PC-3 (cell line): ENCODE measurements around the gene PDCD10. TPM values are rescaled to one million over a fixed set of nuclear protein-coding genes. Genes with fewer than 3 reads are reported as not detected.

Experiments
- ATAC-seq: fragments of 200-7000 bp; cut with Tn5 transposase; 2 replicates; pipeline ENCODE4 v1.9.1; 2020; ENCODE audit warnings: mild to moderate bottlenecking, moderate library complexity
- BruUV-seq: library from RNA; stranded (reverse); fragments of 400-500 nt; replicated peaks from 2 replicates; lab custom pipeline; 2021; lab: Mats Ljungman, UMichigan
- CTCF ChIA-PET: fragments of 300-600 bp; sonication (Branson Sonifier 250); formaldehyde crosslinking; loops from one replicate; lab custom pipeline; 2022; ENCODE audit warnings: antibody characterized with exemption; lab: Charles Lee
- POLR2A ChIA-PET: fragments of 300-600 bp; sonication (Branson Sonifier 250); formaldehyde crosslinking; loops from one replicate; lab custom pipeline; 2022; ENCODE audit warnings: antibody characterized with exemption; ENCODE audit not compliant: unreplicated experiment; lab: Charles Lee
- DNase-seq: peaks from one replicate; pipeline ENCODE4 v3.0.0-alpha.2; 2015
- H2AFZ ChIP-seq: fragments of 300-600 bp; sonication (generic); 2 replicates; pipeline ENCODE4 v1.6.0; 2016; ENCODE audit warnings: antibody characterized with exemption, low read length
- H3F3A ChIP-seq: fragments of 300-600 bp; sonication (generic); one replicate; pipeline ENCODE4 v1.6.0; 2017; ENCODE audit warnings: antibody characterized with exemption, low read length, control low read depth, mild to moderate bottlenecking; ENCODE audit not compliant: unreplicated experiment
- H3K27ac ChIP-seq: fragments of 300-600 bp; sonication (generic); 2 replicates; pipeline ENCODE4 v1.5.1; 2016; ENCODE audit warnings: mild to moderate bottlenecking, low read length
- H3K27me3 ChIP-seq: fragments of 300-600 bp; sonication (generic); 2 replicates; pipeline ENCODE4 v1.6.1; 2016; ENCODE audit warnings: low read length, mixed read lengths
- H3K36me3 ChIP-seq: fragments of 300-600 bp; sonication (generic); 2 replicates; pipeline ENCODE4 v1.6.1; 2016; ENCODE audit warnings: low read depth, mixed run types, low read length, mixed read lengths
- H3K4me1 ChIP-seq: fragments of 300-600 bp; sonication (generic); 2 replicates; pipeline ENCODE4 v1.5.1; 2016; ENCODE audit warnings: low read length; ENCODE audit not compliant: insufficient read depth
- H3K4me2 ChIP-seq: fragments of 300-600 bp; sonication (generic); 2 replicates; pipeline ENCODE4 v1.6.0; 2016; ENCODE audit warnings: low read length
- H3K4me3 ChIP-seq: fragments of 300-600 bp; sonication (generic); 2 replicates; pipeline ENCODE4 v1.5.1; 2016; ENCODE audit warnings: mild to moderate bottlenecking, low read length, mixed read lengths
- H3K79me2 ChIP-seq: fragments of 300-600 bp; sonication (generic); 2 replicates; pipeline ENCODE4 v1.6.1; 2017; ENCODE audit warnings: low read length, mixed read lengths
- H3K9ac ChIP-seq: fragments of 300-600 bp; sonication (generic); 2 replicates; pipeline ENCODE4 v1.6.0; 2016; ENCODE audit warnings: mild to moderate bottlenecking, low read length
- H3K9me2 ChIP-seq: fragments of 300-600 bp; sonication (generic); replicated peaks from 2 replicates; pipeline ENCODE4 v1.6.1; 2016; ENCODE audit warnings: mixed run types, low read length, mixed read lengths
- H3K9me3 ChIP-seq: fragments of 300-600 bp; sonication (generic); 2 replicates; pipeline ENCODE4 v1.6.1; 2016; ENCODE audit warnings: low read length, mixed read lengths
- H4K20me1 ChIP-seq: fragments of 300-600 bp; sonication (generic); 2 replicates; pipeline ENCODE4 v1.6.1; 2016; ENCODE audit warnings: low read length, mixed read lengths
- CTCF ChIP-seq: fragments of 300-600 bp; sonication (generic); conservative IDR thresholded peaks from 2 replicates; pipeline ENCODE4 v1.5.1; 2017; ENCODE audit warnings: antibody characterized with exemption, low read depth, mild to moderate bottlenecking, low read length
- EZH2 ChIP-seq: fragments of 300-600 bp; sonication (generic); IDR thresholded peaks from one replicate; pipeline ENCODE4 v1.6.1; 2017; ENCODE audit warnings: antibody characterized with exemption, mild to moderate bottlenecking, low read length; ENCODE audit not compliant: unreplicated experiment
- EZH2phosphoT487 ChIP-seq: fragments of 300-600 bp; sonication (generic); IDR thresholded peaks from 2 replicates; pipeline ENCODE4 v1.6.1; 2018; ENCODE audit warnings: mild to moderate bottlenecking, antibody characterized with exemption, low read length, borderline replicate concordance
- intact Hi-C: fragments of 100-400 bp; cut with micrococcal nuclease; formaldehyde crosslinking; loops from 2 replicates; pipeline ENCODE4 v1.9.0; 2023
- total RNA-seq: library from RNA; depleted of rRNA; stranded (reverse); fragments of >200 nt; gene quantifications from 2 replicates; pipeline ENCODE4 v1.2.3, GENCODE V29; 2014

Gene PDCD10
- total RNA-seq, 1 experiment from 2014 or later = 105 TPM

GRCh38 chr3:167738037-167738436 is 3.3 kb upstream of the PDCD10 start:
- Histone ChIP-seq H3K36me3 (no peaks in the 10 kb centered on the region), H3K4me1 (peaks cover 16% of the 10 kb centered on the region), H3K9me3 (no peaks in the 10 kb centered on the region), H3F3A (no peaks in the 10 kb centered on the region), H3K4me2 (no peak overlapping the region), H3K9ac (no peak overlapping the region), H3K4me3 (no peak overlapping the region), H3K27me3 (no peaks in the 10 kb centered on the region), H4K20me1 (peaks cover 3% of the 10 kb centered on the region), H3K79me2 (peaks cover 15% of the 10 kb centered on the region), H3K9me2 (no peaks in the 10 kb centered on the region), H3K27ac (no peak overlapping the region), H2AFZ (no peak overlapping the region)
- ATAC-seq (no peak), DNase-seq (no peak)
- BruUV-seq = no TSS peak
- TF ChIP-seq EZH2phosphoT487 (no peak), CTCF (no peak), EZH2 (no peak)
- CTCF ChIA-PET = no interaction called here
- POLR2A ChIA-PET = no interaction called here
- intact Hi-C loops = loop anchor here (10.0 kb wide), 1 partner anchor 357 kb away; the partner anchor contains the start of gene GOLIM4

GRCh38 chr3:167736997-167737396 is 2.3 kb upstream of the PDCD10 start:
- H3K4me2 ChIP-seq = peak overlapping the region; percentile 89
- no peak overlapping the region; the same call in 1 of the 2 replicates for H3K9ac ChIP-seq
- H3K79me2 ChIP-seq = peaks cover 25% of the 10 kb centered on the region
- peak overlapping the region; percentile 87 for H3K4me3 ChIP-seq
- no peak for TF ChIP-seq EZH2
- TF ChIP-seq EZH2phosphoT487 = no peak
- no peak overlapping the region for H3K27ac ChIP-seq
- CTCF ChIA-PET = no interaction called here
- no peaks in the 10 kb centered on the region for H3K9me2 ChIP-seq
- peaks cover 26% of the 10 kb centered on the region for H3K4me1 ChIP-seq
- no peaks in the 10 kb centered on the region for H3F3A ChIP-seq
- POLR2A ChIA-PET = no interaction called here
- DNase-seq (no peak), ATAC-seq (no peak)
- no peaks in the 10 kb centered on the region for H3K36me3 ChIP-seq
- intact Hi-C loops = loop anchor here (10.0 kb wide), 1 partner anchor 358 kb away; the partner anchor contains the start of gene GOLIM4
- peaks cover 13% of the 10 kb centered on the region for H4K20me1 ChIP-seq
- H2AFZ ChIP-seq = no peak overlapping the region
- BruUV-seq = no TSS peak
- no peaks in the 10 kb centered on the region for H3K27me3 ChIP-seq
- H3K9me3 ChIP-seq = no peaks in the 10 kb centered on the region

- Histone ChIP-seq H3K9ac (peak overlapping the region; percentile 64), H3K4me3 (peak overlapping the region; percentile 87), H3K36me3 (no peaks in the 10 kb centered on the region), H3F3A (no peaks in the 10 kb centered on the region), H3K4me2 (peak overlapping the region; percentile 89), H4K20me1 (peaks cover 20% of the 10 kb centered on the region), H3K27ac (no peak overlapping the region), H3K9me3 (no peaks in the 10 kb centered on the region), H2AFZ (peak overlapping the region; percentile 99), H3K9me2 (no peaks in the 10 kb centered on the region), H3K79me2 (peaks cover 32% of the 10 kb centered on the region), H3K4me1 (peaks cover 29% of the 10 kb centered on the region), H3K27me3 (no peaks in the 10 kb centered on the region)
- TF ChIP-seq CTCF = no peak
- no peak for TF ChIP-seq EZH2
- TF ChIP-seq EZH2phosphoT487 = no peak
- ChIA-PET CTCF (no interaction called here), POLR2A (no interaction called here)
- intact Hi-C loops = loop anchor here (10.0 kb wide), 1 partner anchor 358 kb away; the partner anchor contains the start of gene GOLIM4
- BruUV-seq = no TSS peak
- DNase-seq = peak; percentile 4
- no peak for ATAC-seq
Measured at GRCh38 chr3:167736264-167736787, 1.6 kb upstream of the PDCD10 start.
